ENCODE results near the gene HTATIP2.

Gene HTATIP2

DNA sequence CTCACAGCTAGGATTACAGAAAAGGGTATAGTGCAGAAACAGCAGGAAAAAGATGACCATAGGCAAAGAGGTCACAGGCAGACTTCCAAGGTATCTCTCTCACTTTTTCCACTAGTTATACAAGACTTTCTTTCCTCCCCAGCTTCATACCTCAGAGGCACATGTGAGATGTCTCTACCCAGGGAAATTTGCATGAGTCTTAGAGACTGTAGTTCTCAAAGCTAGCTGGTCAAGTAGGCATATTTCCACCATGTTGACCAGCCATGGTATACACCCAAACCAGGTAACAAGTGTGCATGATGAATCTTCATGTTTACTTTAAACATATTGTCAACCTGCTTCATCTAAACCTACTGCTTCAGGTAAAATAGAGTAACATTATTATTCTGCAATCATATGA lies 51.9 kb downstream of the HTATIP2 start:
- no peaks in the 10 kb centered on the region for H3K27me3 Mint-ChIP-seq (ENCODE audit: low read depth)
- TF ChIP-seq CTCF (IDR thresholded peaks at IDR 0.05; ENCODE audit: unreplicated experiment in 3 of 3), result no peak
- peaks cover 21% of the 10 kb centered on the region for H3K36me3 Mint-ChIP-seq (ENCODE audit: low read depth)
- H3K4me1 Mint-ChIP-seq, result no peaks in the 10 kb centered on the region
- H3K4me3 Mint-ChIP-seq, result no peak overlapping the region
- H3K9me3 Mint-ChIP-seq, result no peaks in the 10 kb centered on the region
- no peak overlapping the region for H3K27ac Mint-ChIP-seq

GRCh38 chr11:20417771-20418170 lies 54.3 kb downstream of the HTATIP2 start:
- TF ChIP-seq CTCF (IDR thresholded peaks at IDR 0.05; ENCODE audit: unreplicated experiment in 3 of 3), result no peak
- H3K9me3 Mint-ChIP-seq, result no peaks in the 10 kb centered on the region
- no peaks in the 10 kb centered on the region for H3K27me3 Mint-ChIP-seq (ENCODE audit: low read depth)
- H3K4me3 Mint-ChIP-seq, result no peak overlapping the region
- peaks cover 24% of the 10 kb centered on the region for H3K36me3 Mint-ChIP-seq (ENCODE audit: low read depth)
- H3K27ac Mint-ChIP-seq, result no peak overlapping the region
- H3K4me1 Mint-ChIP-seq, result no peaks in the 10 kb centered on the region

DNA sequence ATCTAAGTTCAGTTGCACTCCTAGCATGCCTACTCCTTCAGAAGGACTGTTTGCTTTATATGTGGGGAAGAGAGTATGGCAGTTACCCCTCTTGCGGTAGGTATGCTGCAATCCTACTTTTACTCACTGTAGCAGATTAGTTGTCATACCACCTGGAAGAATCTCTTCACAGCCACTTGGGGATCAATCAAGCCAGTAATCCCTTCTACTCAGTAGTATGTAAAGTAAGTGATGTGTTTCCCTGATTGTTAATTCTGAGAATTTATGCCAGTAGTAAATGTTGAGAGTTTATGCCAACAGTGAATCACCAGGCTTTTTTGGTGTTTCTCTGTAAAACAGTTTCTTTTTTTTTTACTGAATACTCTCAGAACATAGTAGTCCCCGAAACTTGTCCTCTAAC lies 58.4 kb downstream of the HTATIP2 start:
- no peak overlapping the region for H3K27ac Mint-ChIP-seq
- no peaks in the 10 kb centered on the region for H3K27me3 Mint-ChIP-seq (ENCODE audit: low read depth)
- no peaks in the 10 kb centered on the region for H3K9me3 Mint-ChIP-seq
- H3K4me3 Mint-ChIP-seq, result no peak overlapping the region
- no peak for TF ChIP-seq CTCF (IDR thresholded peaks at IDR 0.05; ENCODE audit: unreplicated experiment in 3 of 3)
- no peaks in the 10 kb centered on the region for H3K4me1 Mint-ChIP-seq
- H3K36me3 Mint-ChIP-seq (ENCODE audit: low read depth), result peaks cover 21% of the 10 kb centered on the region

GRCh38 chr11:20429216-20429615 lies 65.7 kb downstream of the HTATIP2 start:
- H3K27ac Mint-ChIP-seq, result no peak overlapping the region
- H3K9me3 Mint-ChIP-seq, result no peaks in the 10 kb centered on the region
- no peaks in the 10 kb centered on the region for H3K27me3 Mint-ChIP-seq (ENCODE audit: low read depth)
- TF ChIP-seq CTCF (IDR thresholded peaks at IDR 0.05; ENCODE audit: unreplicated experiment in 3 of 3), result no peak
- peaks cover 18% of the 10 kb centered on the region for H3K36me3 Mint-ChIP-seq (ENCODE audit: low read depth)
- no peak overlapping the region for H3K4me3 Mint-ChIP-seq
- no peaks in the 10 kb centered on the region for H3K4me1 Mint-ChIP-seq
